Immature natural killer cell (primary cell): Measurements from ENCODE around the gene WNT3A. TPM values are rescaled to one million over a fixed set of nuclear protein-coding genes. Genes with fewer than 3 reads are reported as not detected.

Experiments
- DNase-seq, 3 donors: peaks; one replicate each; pipeline ENCODE4 v3.0.0; 2022; ENCODE audit warnings: mixed read lengths in 1 of 3
- H3K27ac Mint-ChIP-seq, 6 donors: one replicate each; pipeline ENCODE4 v1.8.0; 2020; ENCODE audit warnings: mixed read lengths in 6 of 6, mild to moderate bottlenecking in 5 of 6, inconsistent platforms in 4 of 6, moderate library complexity in 3 of 6
- H3K27me3 Mint-ChIP-seq, 3 donors: one replicate each; pipeline ENCODE4 v1.8.0; 2020 to 2021; ENCODE audit warnings: low read depth in 3 of 3, mild to moderate bottlenecking in 3 of 3, mixed read lengths in 3 of 3, moderate library complexity in 3 of 3, inconsistent platforms in 1 of 3
- H3K36me3 Mint-ChIP-seq, 3 donors: one replicate each; pipeline ENCODE4 v1.8.0; 2020; ENCODE audit warnings: mixed read lengths in 3 of 3, inconsistent platforms in 2 of 3, mild to moderate bottlenecking in 2 of 3
- H3K4me1 Mint-ChIP-seq, 2 donors: one replicate each; pipeline ENCODE4 v1.8.0; 2020; ENCODE audit warnings: inconsistent platforms in 2 of 2, mild to moderate bottlenecking in 2 of 2, mixed read lengths in 2 of 2, moderate library complexity in 1 of 2
- H3K4me3 Mint-ChIP-seq, 5 donors: one replicate each; pipeline ENCODE4 v1.8.0; 2020; ENCODE audit warnings: mild to moderate bottlenecking in 5 of 5, mixed read lengths in 5 of 5, inconsistent platforms in 3 of 5, moderate library complexity in 3 of 5
- H3K9me3 Mint-ChIP-seq, 6 donors: one replicate each; pipeline ENCODE4 v1.8.0; 2020; ENCODE audit warnings: mild to moderate bottlenecking in 6 of 6, mixed read lengths in 6 of 6, inconsistent platforms in 4 of 6, moderate library complexity in 3 of 6
- polyA plus RNA-seq, 3 donors: library from polyadenylated mRNA; unstranded; fragments of 300-500 nt; fragmentation: Illumina TruSeq; gene quantifications; one replicate each; pipeline ENCODE4 v1.2.3, GENCODE V29; 2021

WNT3A gene
- polyA plus RNA-seq, 3 donors from 2014 or later: not detected

GRCh38 chr1:228064741-228065542 lies 58.1 kb downstream of the WNT3A start:
- no peaks in the 10 kb centered on the region for H3K9me3 Mint-ChIP-seq
- H3K36me3 Mint-ChIP-seq: peaks cover 0 to 4% (median 0%) of the 10 kb centered on the region in 3 donors
- peaks cover 5 to 25% (median 10%) of the 10 kb centered on the region in 3 donors for H3K27me3 Mint-ChIP-seq
- H3K4me3 Mint-ChIP-seq: no peak overlapping the region
- peaks cover 6 to 7% of the 10 kb centered on the region in 2 donors for H3K4me1 Mint-ChIP-seq
- no peak overlapping the region for H3K27ac Mint-ChIP-seq
- DNase-seq: no peak

DNA sequence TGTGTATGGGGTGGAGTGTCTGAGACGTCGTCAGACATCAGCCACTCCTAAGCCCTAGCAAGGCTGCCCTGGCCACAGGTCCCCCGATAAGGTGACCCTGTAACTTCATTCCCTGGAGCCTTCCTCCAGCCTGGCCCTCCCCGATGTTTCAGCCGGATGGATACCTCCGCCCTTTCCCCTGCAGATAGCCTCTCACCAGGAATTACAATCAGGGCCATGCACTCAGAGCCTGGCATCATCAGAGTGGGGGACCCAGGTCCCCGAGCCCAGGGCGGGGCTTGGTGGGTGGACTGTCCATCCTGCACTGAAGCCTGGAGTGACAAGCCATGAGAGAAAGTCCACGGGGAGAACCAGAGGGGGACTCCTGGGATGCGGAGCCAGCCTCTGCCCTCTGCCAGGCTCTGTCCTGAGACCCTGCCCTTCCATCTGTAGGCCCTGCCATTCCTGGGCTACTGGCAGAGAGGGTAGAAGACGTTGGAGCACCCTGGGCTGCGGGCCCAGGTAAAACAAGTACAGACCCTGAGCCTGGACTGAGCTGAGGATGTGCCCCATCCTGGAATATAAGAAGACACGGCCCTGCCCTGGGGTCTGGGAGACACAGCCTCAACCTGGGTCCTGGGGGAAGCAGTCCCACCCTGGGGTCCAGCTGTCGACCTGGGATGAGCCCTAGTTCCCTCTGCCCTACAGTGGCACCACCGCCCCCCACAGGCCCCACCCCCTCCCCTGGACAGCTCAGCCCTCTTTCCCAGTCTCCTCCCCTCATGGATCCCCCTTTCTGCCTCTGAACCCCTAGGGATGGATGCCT lies 58.9 kb downstream of the WNT3A start:
- Mint-ChIP-seq H3K27me3 (peaks cover 5 to 21% (median 8%) of the 10 kb centered on the region in 3 donors), H3K4me1 (peaks cover 3 to 6% of the 10 kb centered on the region in 2 donors), H3K27ac (no peak overlapping the region), H3K9me3 (no peaks in the 10 kb centered on the region), H3K36me3 (peaks cover 0 to 4% (median 0%) of the 10 kb centered on the region in 3 donors), H3K4me3 (no peak overlapping the region)
- DNase-seq: no peak

DNA sequence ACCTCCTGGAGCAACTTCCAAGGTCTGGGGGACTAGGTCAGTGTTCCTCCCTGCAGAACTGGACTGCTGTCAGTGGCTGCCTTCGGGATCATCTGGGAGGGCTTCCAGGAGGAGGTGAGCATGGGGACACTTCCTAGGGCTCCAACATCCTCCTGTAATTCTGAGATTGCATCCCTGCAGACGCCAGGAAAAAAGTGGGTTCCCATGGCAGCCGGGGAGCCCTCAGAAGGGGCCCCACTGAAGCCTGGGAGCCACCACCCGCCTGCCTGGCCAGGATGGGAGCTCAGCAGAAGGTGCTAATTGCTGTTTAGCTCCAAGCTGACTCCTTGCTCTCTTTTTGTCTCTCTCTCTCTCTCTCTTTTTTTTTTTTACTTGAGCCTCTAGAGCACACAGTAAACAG lies 59.6 kb downstream of the WNT3A start:
- Mint-ChIP-seq H3K36me3 (no peaks in the 10 kb centered on the region), H3K27ac (no peak overlapping the region), H3K4me3 (no peak overlapping the region), H3K4me1 (no peaks in the 10 kb centered on the region), H3K27me3 (peaks cover 3 to 18% (median 4%) of the 10 kb centered on the region in 3 donors), H3K9me3 (no peaks in the 10 kb centered on the region)
- DNase-seq: no peak

GRCh38 chr1:228066891-228067654 lies 60.3 kb downstream of the WNT3A start:
- no peaks in the 10 kb centered on the region for H3K36me3 Mint-ChIP-seq
- H3K27ac Mint-ChIP-seq: no peak overlapping the region
- no peak overlapping the region for H3K4me3 Mint-ChIP-seq
- no peaks in the 10 kb centered on the region for H3K9me3 Mint-ChIP-seq
- DNase-seq: no peak
- peaks cover 1 to 18% (median 4%) of the 10 kb centered on the region in 3 donors for H3K27me3 Mint-ChIP-seq
- H3K4me1 Mint-ChIP-seq: no peaks in the 10 kb centered on the region

DNA sequence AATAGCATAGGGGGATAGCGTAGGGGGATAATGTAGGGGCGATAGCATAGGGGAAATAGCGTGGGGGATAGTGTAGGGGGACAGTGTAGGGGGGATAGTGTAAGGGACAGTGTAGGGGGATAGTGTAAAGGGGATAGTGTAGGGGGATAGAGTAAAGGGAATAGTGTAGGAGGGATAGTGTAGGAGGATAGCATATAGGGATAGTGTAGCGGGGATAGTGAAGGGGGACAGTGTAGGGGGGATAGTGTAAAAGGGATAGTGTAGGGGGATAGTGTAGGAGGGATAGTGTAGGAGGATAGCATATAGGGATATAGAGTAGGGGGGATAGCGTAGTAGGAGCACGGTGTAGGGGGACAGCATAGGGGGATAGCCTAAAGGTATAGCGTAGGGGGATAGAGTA lies 61.6 kb downstream of the WNT3A start:
- H3K4me3 Mint-ChIP-seq: no peak overlapping the region
- H3K27ac Mint-ChIP-seq: no peak overlapping the region
- peaks cover 1 to 18% (median 4%) of the 10 kb centered on the region in 3 donors for H3K27me3 Mint-ChIP-seq
- DNase-seq: no peak
- H3K4me1 Mint-ChIP-seq: no peaks in the 10 kb centered on the region
- no peaks in the 10 kb centered on the region for H3K36me3 Mint-ChIP-seq
- H3K9me3 Mint-ChIP-seq: no peaks in the 10 kb centered on the region

GRCh38 chr1:228070173-228070572 lies 63.4 kb downstream of the WNT3A start:
- H3K36me3 Mint-ChIP-seq: no peaks in the 10 kb centered on the region
- H3K4me1 Mint-ChIP-seq: no peaks in the 10 kb centered on the region
- H3K9me3 Mint-ChIP-seq: no peaks in the 10 kb centered on the region
- H3K27me3 Mint-ChIP-seq: peaks cover 1 to 19% (median 3%) of the 10 kb centered on the region in 3 donors
- no peak for DNase-seq
- H3K27ac Mint-ChIP-seq: no peak overlapping the region
- H3K4me3 Mint-ChIP-seq: no peak overlapping the region

GRCh38 chr1:228070851-228071250 lies 64.1 kb downstream of the WNT3A start:
- H3K36me3 Mint-ChIP-seq: no peaks in the 10 kb centered on the region
- no peak overlapping the region for H3K27ac Mint-ChIP-seq
- H3K4me1 Mint-ChIP-seq: no peaks in the 10 kb centered on the region
- no peak overlapping the region for H3K4me3 Mint-ChIP-seq
- no peak for DNase-seq
- H3K9me3 Mint-ChIP-seq: no peaks in the 10 kb centered on the region
- H3K27me3 Mint-ChIP-seq: peaks cover 1 to 15% (median 3%) of the 10 kb centered on the region in 3 donors

DNA sequence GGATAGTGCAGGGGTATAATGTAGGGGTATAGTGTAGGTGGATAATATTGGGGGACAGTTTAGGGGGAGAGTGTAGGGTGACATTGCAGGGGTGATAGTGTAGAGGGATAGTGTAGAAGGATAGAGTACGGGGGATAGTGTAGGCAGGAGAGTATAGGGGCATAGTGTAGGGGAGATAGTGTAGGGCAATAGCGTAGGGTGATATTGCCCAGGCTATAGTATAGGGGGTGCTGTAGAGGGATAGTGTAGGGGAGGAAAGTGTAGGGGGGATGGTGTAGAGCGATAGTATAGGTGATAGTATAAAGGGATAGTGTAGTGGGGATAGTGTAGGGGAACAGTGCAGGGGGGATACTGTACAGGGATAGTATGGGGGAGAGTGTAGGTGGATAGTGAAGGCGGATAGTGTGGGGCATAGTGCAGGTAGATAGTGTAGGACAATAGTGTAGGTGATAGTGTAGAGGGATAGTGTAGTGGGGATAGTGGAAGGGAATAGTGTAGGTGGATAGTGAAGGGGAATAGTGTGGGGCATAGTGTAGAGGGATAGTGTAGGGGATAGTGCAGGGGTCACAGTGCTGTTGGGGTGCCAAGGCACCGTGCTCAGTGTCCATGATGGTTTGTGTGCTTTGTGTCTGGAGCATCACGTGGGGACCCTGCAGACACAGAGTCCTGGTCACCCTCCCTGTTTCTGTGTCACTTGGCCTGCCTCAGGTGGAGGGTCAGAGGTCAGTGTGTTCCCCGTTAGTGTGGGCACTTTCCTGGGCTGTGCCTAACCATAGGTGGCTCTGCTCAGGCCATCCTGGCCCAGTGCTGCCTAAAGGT lies 65.2 kb downstream of the WNT3A start:
- no peaks in the 10 kb centered on the region for H3K9me3 Mint-ChIP-seq
- no peak for DNase-seq
- H3K4me3 Mint-ChIP-seq: no peak overlapping the region
- H3K27me3 Mint-ChIP-seq: peaks cover 0 to 9% (median 1%) of the 10 kb centered on the region in 3 donors
- H3K4me1 Mint-ChIP-seq: no peaks in the 10 kb centered on the region
- peak overlapping the region in 1 of 6 donors; percentile 14 for H3K27ac Mint-ChIP-seq
- no peaks in the 10 kb centered on the region for H3K36me3 Mint-ChIP-seq

- H3K36me3 Mint-ChIP-seq: no peaks in the 10 kb centered on the region
Observed at GRCh38 chr1:228072658-228073043, 65.9 kb downstream of the WNT3A start.

GRCh38 chr1:228073061-228073856 lies 66.5 kb downstream of the WNT3A start:
- no peak overlapping the region for H3K4me3 Mint-ChIP-seq
- no peaks in the 10 kb centered on the region for H3K4me1 Mint-ChIP-seq
- DNase-seq: no peak
- H3K27me3 Mint-ChIP-seq: peaks cover 0 to 2% (median 0%) of the 10 kb centered on the region in 3 donors
- no peaks in the 10 kb centered on the region for H3K9me3 Mint-ChIP-seq
- H3K27ac Mint-ChIP-seq: no peak overlapping the region
- H3K36me3 Mint-ChIP-seq: no peaks in the 10 kb centered on the region

More at GRCh38 chr1:228072658-228073043, 65.9 kb downstream of the WNT3A start:
- Mint-ChIP-seq H3K4me1 (no peaks in the 10 kb centered on the region), H3K27ac (no peak overlapping the region), H3K4me3 (no peak overlapping the region), H3K27me3 (peaks cover 0 to 3% (median 0%) of the 10 kb centered on the region in 3 donors), H3K9me3 (no peaks in the 10 kb centered on the region)
- no peak for DNase-seq

DNA sequence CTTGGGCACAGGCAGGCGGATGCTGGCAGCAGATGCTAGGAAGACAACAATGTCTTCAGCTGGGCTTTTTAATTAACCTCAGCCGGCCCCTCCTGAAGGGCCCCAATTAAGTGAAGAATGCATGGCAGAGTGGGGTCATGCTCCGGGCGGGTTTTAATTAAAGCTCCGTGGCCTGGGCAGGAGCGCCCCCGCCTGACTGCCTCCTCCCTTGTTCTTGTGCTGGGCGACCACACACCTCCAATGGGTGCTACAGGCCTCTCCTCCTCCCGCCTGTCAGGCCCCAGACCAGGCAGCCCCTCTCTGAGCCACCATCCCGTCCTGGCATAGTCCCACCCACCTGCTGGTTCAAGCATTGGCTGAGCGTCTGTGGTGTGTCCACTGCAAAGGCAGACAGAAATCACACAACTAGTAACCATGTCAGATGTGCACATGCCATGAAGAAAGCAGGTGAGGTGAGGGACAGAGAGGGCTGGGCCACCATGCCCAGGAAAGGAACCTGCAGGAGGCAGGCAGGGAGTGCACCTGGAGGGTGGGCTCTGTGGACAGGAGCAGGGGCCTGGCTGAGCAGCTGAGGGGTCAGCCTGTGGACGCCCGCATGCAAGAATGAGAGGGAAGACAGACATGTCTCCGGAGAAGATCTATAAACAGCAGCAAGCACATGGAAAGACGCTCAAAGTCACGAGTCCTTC lies 67.2 kb downstream of the WNT3A start:
- no peak for DNase-seq
- Mint-ChIP-seq H3K9me3 (no peaks in the 10 kb centered on the region), H3K4me3 (no peak overlapping the region), H3K27ac (peak overlapping the region in 1 of 6 donors; percentile 10), H3K27me3 (peaks cover 0 to 2% (median 0%) of the 10 kb centered on the region in 3 donors), H3K4me1 (no peaks in the 10 kb centered on the region), H3K36me3 (no peaks in the 10 kb centered on the region)
